ENCODE results near the gene AKAP8. TPM values are rescaled to one million over a fixed set of nuclear protein-coding genes. Genes with fewer than 3 reads are reported as not detected.
A peak's percentile ranks its signal among the peaks of the same experiment; 100 is the strongest.

The AKAP8 gene
- total RNA-seq, 6 donors from 2014 or later = 28.1 to 117 (median 41.3) TPM

DNA sequence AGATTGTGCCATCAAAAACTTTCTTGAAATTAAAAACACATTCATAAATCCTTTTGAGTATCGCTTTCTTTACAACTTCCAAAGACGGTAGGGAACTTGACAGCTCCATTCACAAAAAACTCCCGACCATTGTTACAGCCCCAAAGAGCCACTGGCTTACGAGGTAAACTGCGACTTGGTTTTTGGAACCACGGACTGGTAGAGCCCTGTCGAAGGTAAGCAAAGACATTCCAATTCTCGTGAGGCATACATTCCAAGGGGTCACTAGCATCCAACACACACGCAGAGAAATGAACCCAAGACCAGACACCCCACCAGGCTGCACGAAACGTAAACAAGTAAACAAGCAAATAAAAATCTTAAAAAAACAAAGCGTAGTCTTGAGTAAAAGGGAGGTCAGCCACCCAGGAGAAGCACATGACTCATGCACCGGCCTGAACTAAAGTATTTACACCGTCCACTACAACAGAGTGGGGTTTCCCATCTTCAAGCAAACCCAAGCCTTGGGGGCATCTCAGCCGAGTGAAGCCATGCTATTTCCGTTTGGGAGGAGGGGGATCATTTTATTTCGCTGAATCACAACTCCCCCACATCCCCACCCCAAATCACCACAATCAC lies 48.7 kb downstream of the AKAP8 start:
- DNase-seq = peak in 1 of 2 donors; percentile 52
- TF ChIP-seq POLR2A (IDR thresholded peaks at IDR 0.05) (no peak), EP300 (IDR thresholded peaks at IDR 0.05) (peak in 1 of 4 donors; percentile 39), POLR2AphosphoS5 (IDR thresholded peaks at IDR 0.05) (peak in 1 of 2 donors; percentile 24)
- Histone ChIP-seq H3K27ac (peak overlapping the region; percentile 87 to 99 (median 92)), H3K27me3 (no peaks in the 10 kb centered on the region), H3K36me3 (no peaks in the 10 kb centered on the region), H3K9me3 (no peaks in the 10 kb centered on the region), H3K4me3 (peak overlapping the region; percentile 65 to 95 (median 84)), H3K4me1 (peaks cover 56 to 70% (median 63%) of the 10 kb centered on the region in 4 donors)
- ATAC-seq (ENCODE audit: low FRiP score in 2 of 2) = peak; percentile 39 to 63
- 5 to 8% methylated on average over 17 of the region's 17 CpGs for WGBS, 2 donors

DNA sequence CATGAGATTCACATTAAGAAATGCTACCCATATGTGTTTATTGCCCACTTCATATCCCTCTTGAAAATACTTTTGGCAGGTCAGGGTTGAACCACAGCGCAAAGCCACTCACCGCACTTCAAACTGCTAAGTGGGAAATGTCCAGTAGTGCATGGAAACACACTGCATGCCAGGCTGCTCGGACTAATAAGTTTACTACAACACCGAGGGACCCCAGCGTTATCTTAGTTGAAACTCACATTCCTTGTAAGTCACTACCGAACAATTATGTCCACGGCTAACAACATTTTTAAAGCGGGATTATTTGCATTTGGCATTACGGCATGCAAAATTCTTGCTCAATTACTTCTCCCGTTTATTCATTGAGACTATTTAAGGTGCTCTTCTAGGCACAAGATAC lies 51.3 kb downstream of the AKAP8 start:
- Histone ChIP-seq H3K9me3 (no peaks in the 10 kb centered on the region), H3K36me3 (no peaks in the 10 kb centered on the region), H3K4me3 (no peak overlapping the region), H3K27me3 (no peaks in the 10 kb centered on the region), H3K4me1 (peaks cover 74 to 85% (median 81%) of the 10 kb centered on the region in 4 donors), H3K27ac (peak overlapping the region in 1 of 4 donors; percentile 5)
- peak in 1 of 2 donors; percentile 68 for DNase-seq
- WGBS, 2 donors = 50 to 65% methylated on average over 10 of the region's 10 CpGs
- TF ChIP-seq EP300 (IDR thresholded peaks at IDR 0.05) = peak in 1 of 4 donors; percentile 36
- TF ChIP-seq, protein P1, sequence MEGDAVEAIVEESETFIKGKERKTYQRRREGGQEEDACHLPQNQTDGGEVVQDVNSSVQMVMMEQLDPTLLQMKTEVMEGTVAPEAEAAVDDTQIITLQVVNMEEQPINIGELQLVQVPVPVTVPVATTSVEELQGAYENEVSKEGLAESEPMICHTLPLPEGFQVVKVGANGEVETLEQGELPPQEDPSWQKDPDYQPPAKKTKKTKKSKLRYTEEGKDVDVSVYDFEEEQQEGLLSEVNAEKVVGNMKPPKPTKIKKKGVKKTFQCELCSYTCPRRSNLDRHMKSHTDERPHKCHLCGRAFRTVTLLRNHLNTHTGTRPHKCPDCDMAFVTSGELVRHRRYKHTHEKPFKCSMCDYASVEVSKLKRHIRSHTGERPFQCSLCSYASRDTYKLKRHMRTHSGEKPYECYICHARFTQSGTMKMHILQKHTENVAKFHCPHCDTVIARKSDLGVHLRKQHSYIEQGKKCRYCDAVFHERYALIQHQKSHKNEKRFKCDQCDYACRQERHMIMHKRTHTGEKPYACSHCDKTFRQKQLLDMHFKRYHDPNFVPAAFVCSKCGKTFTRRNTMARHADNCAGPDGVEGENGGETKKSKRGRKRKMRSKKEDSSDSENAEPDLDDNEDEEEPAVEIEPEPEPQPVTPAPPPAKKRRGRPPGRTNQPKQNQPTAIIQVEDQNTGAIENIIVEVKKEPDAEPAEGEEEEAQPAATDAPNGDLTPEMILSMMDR (IDR thresholded peaks at IDR 0.05) = no peak
- TF ChIP-seq POLR2AphosphoS5 (IDR thresholded peaks at IDR 0.05) = peak in 1 of 2 donors; percentile 11
- ATAC-seq (ENCODE audit: low FRiP score in 2 of 2) = peak in 1 of 2 donors; percentile 68

DNA sequence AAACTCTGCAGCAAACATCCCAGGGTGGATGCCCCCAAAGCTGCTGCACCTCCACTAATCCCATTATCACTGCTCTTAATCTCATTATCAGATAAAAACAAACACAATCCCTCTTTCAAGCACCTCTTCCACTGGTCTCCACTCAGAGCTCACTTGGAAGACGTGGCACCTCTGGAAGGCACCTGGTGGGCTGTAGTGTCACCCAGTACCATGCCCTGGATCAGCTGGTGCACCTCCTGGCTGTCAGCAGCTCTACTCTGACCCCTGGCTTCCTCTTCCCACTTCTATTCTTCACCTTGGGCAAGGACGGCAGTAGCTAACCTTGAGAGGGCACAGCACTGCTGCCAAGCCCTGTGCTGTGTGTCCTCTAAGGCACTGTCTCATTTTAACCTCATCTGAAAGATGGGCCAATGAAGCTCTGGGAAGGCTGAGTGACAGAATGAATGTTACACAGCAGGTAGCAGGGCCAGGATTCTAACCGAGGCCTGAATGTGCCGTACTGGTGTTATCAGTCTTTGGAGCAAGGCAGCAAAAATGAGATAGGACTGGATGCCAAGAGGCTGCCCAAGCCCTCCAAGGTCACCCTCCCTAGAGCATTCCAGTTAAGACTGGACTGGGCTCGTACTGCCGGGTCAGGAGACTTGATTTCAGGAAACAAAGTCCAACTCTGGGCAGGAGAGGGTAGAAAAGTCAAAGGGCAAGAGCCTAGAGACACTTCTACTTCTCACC lies 54.6 kb downstream of the AKAP8 start:
- no peak for TF ChIP-seq POLR2AphosphoS5 (IDR thresholded peaks at IDR 0.05)
- TF ChIP-seq POLR2A (IDR thresholded peaks at IDR 0.05) = no peak
- TF ChIP-seq, protein P1 (IDR thresholded peaks at IDR 0.05) = no peak
- TF ChIP-seq EP300 (IDR thresholded peaks at IDR 0.05) = no peak
- peak in 1 of 2 donors; percentile 42 for ATAC-seq (ENCODE audit: low FRiP score in 2 of 2)
- DNase-seq = no peak
- WGBS, 2 donors = 26 to 42% methylated on average over 6 of the region's 6 CpGs
- H3K9me3 ChIP-seq = no peaks in the 10 kb centered on the region
- no peaks in the 10 kb centered on the region for H3K27me3 ChIP-seq
- H3K4me3 ChIP-seq = no peak overlapping the region
- H3K36me3 ChIP-seq = no peaks in the 10 kb centered on the region
- H3K4me1 ChIP-seq = peaks cover 84 to 100% (median 96%) of the 10 kb centered on the region in 4 donors
- peak overlapping the region; percentile 39 to 66 (median 56) for H3K27ac ChIP-seq

DNA sequence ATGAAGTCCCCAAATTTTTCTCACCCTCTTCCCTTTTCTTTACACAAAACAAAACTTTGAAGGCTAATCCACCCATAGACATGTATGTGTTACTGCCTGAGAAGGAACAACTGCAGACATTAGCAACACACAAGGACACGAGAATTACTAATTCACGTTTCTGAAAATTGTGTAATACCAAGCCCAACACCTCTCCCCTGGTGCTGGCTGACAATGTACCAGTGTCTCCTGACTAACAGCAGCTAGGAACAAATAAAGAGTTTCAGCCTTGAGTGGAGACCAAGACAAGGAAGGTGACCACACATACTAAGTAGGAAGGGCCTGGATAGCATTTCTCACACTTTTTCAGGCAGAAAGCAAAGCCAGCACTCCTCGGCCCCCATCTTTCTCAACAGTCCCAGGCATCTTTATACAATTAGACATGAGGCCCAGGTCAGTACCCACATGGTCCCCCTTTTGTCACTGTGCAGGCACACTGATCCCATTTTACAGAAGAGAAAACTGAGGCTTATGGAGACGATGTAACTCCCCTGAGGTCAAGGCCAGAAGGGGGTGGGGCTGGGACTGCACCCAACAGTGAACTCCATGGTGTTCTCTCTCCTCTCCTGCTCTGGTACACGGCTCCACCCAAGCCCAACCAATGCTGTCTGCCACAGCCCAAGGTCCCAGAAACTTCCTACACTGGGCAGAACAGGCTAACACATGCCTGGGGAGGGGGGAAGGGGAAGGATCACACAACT lies 55.9 kb downstream of the AKAP8 start:
- Histone ChIP-seq H3K4me3 (no peak overlapping the region), H3K36me3 (no peaks in the 10 kb centered on the region), H3K27ac (peak overlapping the region; percentile 39 to 66 (median 56)), H3K9me3 (no peaks in the 10 kb centered on the region), H3K27me3 (no peaks in the 10 kb centered on the region), H3K4me1 (peaks cover 84 to 100% (median 97%) of the 10 kb centered on the region in 4 donors)
- DNase-seq (peak in 1 of 2 donors; percentile 45), ATAC-seq (ENCODE audit: low FRiP score in 2 of 2) (peak; percentile 47 to 63)
- WGBS, 2 donors = 29 to 32% methylated on average over 5 of the region's 5 CpGs
- TF ChIP-seq, protein P1 (IDR thresholded peaks at IDR 0.05) = no peak
- TF ChIP-seq POLR2AphosphoS5 (IDR thresholded peaks at IDR 0.05) = peak; percentile 20 to 46

DNA sequence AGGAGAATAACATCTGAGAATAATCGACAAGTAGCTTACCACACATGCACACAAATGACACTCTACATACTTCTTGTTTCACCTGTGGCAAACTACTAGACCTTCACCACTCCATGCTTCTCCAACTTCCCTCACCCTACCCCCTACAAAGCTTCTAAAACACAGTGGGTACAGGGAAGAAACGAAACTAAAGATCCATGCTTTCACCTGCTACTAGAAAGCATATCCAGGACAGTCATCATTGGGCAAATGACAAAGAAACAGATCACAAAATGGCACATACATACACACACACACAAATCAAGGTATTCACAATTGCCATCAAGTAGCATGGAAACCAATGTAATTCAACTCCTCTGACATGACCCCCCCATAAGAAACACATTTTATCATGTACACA lies 57.8 kb downstream of the AKAP8 start:
- ATAC-seq (ENCODE audit: low FRiP score in 2 of 2) = no peak
- Histone ChIP-seq H3K4me3 (no peak overlapping the region), H3K27me3 (no peaks in the 10 kb centered on the region), H3K4me1 (peaks cover 92 to 100% (median 97%) of the 10 kb centered on the region in 4 donors), H3K9me3 (no peaks in the 10 kb centered on the region), H3K36me3 (no peaks in the 10 kb centered on the region), H3K27ac (peak overlapping the region in 2 of 4 donors; percentile 53 to 62)
- 39 to 40% methylated on average over 2 of the region's 2 CpGs for WGBS, 2 donors
- DNase-seq = no peak
- no peak for TF ChIP-seq EP300 (IDR thresholded peaks at IDR 0.05)
- no peak for TF ChIP-seq POLR2AphosphoS5 (IDR thresholded peaks at IDR 0.05)
- TF ChIP-seq, protein P1 (IDR thresholded peaks at IDR 0.05) = no peak
- no peak for TF ChIP-seq POLR2A (IDR thresholded peaks at IDR 0.05)
